Activated T-cell treated with anti-CD3 and anti-CD28 coated beads for 1 hour (primary cell): Measurements from ENCODE around the gene IRF1.
A peak's percentile ranks its signal among the peaks of the same experiment; 100 is the strongest.
"Not testable (repeated sequence)": the region's sequence is repeated elsewhere in the genome, so short reads cannot be mapped to it uniquely, and the experiment has no call there.

Experiments used
- DNase-seq: peaks from one replicate; pipeline ENCODE4 v3.0.0-alpha.2; 2020; ENCODE audit warnings: low read depth

IRF1 gene, protein sequence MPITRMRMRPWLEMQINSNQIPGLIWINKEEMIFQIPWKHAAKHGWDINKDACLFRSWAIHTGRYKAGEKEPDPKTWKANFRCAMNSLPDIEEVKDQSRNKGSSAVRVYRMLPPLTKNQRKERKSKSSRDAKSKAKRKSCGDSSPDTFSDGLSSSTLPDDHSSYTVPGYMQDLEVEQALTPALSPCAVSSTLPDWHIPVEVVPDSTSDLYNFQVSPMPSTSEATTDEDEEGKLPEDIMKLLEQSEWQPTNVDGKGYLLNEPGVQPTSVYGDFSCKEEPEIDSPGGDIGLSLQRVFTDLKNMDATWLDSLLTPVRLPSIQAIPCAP

DNA sequence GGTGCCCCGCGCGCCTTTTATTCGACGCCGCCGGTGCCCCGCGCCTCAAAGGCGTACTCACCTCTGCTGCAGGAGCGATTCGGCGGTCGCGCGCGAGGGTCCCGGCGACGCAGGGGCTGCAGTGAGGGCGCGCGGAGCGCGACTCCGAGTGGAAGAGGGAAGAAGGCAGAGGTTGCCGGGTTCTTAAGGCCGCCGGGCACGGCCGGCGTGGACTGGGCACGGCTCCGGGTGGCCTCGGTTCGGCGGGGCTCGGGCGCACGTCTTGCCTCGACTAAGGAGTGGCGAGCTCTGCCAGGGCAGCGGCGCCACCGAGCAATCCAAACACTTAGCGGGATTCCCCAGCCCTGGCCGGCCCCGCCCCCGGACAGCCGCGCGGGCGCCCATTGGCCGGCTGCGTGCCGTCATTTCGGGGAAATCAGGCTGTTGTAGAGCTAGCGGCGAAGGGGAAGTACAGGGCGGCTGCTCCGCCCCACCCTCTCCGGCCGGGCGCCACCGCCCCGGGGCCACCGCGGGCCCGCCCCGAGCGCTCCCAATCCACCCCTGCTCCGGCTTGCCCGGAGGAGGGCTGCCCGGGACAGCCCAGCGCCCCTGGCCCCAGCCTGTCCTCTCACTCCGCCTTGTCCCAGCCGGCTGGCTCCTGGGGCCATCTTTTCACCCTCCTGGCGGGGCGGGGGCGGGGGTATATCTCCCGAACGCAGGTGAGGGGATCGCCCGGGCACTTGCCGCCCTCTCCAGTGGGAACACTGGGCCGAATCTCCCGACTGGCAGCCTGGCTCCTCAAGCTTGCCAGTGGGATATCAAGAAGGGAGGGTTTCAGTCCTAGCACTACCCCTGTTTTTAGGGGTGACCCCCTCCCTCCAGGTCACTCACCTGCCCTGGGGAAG lies at the start of gene IRF1:
TSS of gene IRF1 (minus strand) at position 290 of the 884 bp plus-strand sequence. CDS start 1,295 bp downstream, outside the sequence.
- peak; percentile 96 for DNase-seq

DNA sequence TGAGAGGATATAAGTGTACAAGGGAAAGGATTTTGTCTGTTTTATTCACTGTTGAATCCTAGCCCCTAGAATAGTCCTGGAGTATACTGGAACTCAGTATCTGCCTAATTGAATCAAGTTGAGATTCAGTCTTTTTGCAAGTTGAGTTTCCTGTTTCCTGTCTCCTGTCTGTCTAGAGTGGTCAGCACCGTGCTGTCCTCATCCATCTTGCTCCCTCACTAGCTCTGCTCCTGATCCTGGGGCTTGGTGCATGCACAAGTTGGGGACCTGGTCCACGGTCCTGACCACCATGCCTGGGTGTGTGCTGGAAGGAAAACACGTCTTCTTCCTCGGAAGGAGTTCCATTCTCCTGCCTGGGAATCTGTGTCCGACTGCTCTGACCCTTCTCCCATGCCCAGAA lies 49.6 kb upstream of the IRF1 start:
- no peak for DNase-seq

DNA sequence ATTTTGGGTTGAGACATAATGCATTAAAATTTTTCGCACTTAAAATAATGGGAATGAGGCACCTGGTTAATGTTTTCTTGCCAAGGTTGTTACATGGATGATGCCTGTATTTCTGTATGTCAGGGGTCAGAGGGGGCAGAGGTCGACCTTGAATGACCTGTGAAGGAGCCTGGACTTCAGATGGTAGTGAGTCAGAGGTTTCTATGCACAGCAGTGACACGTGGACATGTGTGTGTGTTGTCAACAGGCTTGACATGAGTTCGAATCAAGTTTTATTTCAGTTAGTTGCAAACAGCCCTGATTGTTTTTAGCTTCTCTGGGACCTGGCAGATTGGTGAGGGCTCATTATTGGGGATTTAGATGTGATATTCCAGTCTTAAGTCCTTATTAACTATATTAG lies 49.1 kb upstream of the IRF1 start:
- no peak for DNase-seq

DNA sequence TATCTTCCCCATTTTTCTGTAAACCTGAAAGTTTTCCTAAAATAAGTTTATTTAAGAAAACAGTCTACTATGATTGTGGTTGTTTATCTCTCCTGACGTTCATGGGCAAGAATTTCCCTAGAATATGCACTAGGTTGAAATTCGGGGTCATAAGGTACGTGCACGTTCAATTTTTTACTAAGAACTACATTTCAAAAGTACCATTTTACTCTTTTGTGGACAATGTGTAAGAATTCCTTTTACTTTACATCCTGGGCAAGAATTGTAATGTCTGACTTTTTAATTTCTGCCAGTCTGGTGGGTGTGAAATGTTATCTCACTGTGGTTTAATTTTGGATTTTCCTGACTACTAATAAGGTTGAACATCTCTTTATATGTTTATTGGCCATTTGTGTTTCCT lies 40.4 kb upstream of the IRF1 start:
- no peak for DNase-seq

DNA sequence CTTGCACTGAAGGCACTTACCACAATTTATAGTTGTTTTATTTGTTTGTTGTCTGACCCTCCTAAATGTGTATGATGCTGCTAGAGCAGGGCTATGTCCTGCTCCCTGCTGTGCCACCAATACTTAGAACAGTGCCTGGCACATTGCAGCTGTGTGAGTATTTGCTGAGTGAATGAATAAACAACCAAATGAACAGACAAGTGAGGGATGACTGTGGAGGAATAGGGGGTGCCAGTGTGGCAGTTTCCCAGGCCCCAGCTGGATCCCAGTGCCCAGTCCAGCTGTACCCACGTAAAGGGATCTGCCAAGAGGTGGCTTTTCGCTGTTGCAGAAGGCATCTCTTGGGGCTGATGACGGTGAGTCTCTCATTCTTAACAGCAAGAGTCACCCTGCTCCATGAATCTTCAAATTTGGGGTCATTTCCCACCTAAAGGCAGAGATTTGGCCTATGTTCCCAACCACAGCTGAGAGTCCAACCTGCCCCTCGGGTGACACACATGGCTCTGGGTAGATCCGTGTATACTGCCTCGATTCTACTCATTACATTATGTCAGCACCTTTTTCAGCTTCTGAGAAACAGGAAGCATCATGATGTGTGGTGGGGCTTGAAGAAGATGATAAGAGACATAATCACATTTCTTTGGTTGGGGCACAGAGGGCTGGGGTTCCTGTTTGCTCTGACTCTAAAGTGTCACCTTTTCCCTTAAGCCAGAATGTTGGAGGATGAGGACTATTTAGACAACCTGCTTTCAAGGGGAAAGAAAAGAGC lies 38.5 kb upstream of the IRF1 start:
- DNase-seq: no peak

DNA sequence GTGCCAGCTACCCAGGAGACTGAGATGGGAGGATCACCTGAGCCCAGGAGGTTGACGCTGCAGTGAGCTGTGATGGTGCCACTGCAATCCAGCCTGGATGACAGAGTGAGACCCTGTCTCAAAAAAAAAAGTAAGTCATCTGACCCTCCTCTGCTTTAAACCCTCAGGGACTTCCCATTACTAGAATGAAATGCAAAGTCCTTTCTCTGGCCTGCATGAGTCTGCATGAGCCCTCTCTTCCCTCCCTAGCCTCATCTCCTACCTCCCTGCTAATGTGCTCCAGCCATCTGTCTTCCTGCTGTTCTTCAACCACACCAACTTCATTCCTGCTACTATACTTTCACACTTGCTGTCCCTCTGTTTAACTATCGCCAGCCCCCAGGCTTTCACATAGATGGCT lies 37.4 kb upstream of the IRF1 start:
- no peak for DNase-seq

DNA sequence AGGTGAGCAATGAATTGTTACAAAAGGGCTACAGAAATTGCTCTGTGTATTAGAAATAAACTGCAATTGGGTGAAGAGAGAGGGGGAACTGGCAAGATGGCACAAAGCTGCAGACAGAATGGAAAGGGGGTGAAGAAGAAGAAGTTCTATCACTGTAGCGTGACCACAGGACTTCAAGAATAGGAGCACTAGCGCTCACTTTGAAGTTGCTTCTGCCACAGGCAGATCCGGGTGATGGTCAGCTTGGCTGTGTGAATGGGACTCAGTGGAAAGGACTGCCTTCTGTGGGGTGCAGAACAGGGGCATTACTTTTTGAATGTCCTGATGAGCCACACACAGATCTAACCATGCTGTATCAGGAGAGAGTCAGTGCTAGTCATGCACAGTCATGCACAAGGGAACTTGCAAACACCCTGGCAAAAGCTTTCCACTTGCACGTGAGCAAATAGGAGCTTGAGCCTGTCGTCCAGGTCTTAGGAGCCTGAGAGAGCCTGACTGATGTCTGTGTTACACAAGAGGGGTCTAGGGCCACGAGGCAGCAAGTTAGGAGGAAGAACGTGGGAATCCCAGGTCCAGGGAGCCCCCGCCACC lies 36.5 kb upstream of the IRF1 start:
- DNase-seq: no peak

DNA sequence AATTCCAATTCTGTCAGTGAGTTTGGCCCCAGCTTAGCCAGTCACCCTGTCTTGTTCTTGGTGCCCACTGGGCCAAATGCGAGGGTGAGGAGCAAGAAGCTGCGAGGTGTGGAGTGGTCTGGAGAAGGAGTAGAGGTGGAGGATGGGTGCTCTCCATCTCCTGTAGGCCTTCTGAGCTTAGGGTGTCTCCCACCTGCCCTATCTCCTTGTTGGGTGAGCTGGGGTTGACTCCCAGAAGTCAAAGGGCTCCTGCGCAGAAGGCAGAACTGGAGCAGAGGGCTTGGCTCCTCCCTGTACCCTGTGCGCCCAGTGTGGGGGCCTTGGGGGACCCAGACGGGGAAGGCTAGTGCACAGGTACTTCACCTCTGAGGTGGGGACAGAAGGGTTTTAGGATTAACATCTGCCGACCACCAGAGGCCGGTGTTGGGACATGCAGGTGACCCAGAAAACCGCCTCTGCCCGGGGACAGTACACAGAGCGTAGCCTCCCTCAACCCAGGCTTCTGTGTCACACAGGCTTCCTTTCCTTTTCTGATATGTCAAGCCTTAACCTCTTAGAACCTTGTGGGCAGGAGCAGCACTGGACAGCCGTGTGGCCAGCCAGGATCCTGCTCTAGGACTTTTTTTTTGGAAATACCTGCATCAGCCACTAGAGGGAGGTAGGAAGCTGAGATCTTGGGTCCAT lies 35.9 kb upstream of the IRF1 start:
- DNase-seq: no peak

DNA sequence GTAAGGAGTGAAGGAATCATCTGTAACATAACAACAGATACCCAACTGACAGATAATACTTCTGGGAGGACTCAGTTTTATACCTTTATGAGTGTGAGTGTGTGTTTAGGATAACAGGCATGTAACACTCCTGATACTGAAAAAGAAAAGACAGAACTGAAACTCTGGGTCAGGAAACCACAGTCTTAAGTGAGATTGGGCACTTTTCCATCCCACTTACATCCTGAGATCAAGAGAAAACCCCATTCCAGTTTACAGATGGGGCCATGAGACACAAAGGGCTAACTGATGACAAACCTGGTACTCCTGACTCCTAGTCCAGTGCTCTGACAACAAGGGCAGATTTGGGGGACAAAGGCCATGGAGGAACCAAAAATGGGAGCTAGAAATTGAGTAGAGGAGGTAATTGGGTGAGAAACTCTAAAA lies 34.7 kb upstream of the IRF1 start:
- DNase-seq: no peak

DNA sequence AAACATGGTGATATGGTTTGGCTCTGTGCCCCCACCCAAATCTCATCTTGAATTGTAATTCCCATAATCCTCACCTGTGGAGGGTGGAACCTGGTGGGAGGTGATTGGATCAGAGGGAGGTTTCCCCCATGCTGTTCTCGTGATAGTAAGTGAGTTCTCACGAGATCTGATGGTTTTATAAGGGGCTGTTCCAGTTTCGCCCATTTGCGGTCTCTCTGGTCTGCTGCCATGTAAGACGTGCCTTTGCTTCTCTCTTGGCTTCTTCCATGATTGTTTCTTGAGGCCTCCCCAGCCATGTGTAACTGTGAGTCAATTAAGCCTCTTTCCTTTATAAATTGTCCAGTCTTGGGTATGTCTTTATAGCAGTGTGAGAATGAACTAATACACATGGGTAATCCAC lies 34.3 kb upstream of the IRF1 start:
- not testable (repeated sequence) for DNase-seq

DNA sequence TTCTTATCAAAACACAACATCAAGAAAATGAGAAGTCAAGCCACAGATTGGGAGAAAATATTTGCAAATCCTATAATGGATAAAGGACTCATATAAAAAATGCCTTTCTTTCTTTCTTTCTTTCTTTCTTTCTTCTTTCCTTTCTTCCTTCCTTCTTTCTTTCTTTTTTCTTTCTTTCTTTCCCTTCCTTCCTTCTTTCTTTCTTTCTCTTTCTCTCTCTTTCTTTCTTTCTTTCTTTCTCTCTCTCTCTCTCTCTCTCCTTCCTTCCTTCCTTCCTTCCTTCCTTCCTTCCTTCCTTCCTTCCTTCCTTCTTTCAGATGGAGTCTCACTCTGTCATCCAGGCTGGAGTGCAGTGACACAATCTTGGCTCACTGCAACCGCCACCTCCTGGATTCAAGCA lies 31.5 kb upstream of the IRF1 start:
- not testable (repeated sequence) for DNase-seq

DNA sequence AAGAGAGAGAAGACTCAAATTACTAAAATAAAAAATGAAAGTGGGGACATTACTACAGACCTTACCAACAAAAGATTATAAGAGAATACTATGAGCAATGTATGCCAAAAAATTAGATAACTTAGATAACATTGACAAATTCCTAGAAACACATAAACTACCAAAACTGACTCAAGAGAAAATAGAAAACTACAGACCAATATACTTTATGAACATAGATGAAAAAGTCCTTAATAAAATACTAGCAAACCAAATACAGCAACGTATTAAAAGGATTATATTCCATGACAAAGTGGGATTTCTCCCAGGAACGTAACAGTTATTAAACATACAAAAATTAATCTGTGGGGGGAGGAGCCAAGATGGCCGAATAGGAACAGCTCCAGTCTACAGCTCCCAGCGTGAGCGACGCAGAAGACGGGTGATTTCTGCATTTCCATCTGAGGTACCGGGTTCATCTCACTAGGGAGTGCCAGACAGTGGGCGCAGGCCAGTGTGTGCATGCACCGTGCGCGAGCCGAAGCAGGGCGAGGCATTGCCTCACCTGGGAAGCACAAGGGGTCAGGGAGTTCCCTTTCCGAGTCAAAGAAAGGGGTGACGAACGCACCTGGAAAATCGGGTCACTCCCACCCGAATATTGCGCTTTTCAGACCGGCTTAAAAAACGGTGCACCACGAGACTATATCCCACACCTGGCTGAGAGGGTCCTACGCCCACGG lies 23.2 kb upstream of the IRF1 start:
- not testable (repeated sequence) for DNase-seq

DNA sequence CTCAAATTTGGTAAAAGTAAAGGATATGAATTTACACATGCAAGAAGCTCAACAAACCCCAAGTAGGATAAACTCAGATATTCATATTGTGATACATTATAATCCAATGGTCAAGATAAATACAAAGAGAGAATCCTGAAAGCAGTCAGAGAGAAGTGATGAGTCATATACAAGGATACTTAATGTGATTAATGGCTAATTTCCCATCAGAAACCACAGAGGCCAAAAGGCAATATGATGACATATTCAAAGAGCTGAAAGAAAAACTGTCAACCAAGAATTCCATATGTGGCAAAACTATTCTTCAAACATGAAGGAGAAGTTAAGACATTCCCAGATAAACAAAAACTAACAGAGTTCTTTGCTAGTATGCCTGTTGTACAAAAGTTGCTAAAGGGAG lies 19.5 kb upstream of the IRF1 start:
- no peak for DNase-seq

DNA sequence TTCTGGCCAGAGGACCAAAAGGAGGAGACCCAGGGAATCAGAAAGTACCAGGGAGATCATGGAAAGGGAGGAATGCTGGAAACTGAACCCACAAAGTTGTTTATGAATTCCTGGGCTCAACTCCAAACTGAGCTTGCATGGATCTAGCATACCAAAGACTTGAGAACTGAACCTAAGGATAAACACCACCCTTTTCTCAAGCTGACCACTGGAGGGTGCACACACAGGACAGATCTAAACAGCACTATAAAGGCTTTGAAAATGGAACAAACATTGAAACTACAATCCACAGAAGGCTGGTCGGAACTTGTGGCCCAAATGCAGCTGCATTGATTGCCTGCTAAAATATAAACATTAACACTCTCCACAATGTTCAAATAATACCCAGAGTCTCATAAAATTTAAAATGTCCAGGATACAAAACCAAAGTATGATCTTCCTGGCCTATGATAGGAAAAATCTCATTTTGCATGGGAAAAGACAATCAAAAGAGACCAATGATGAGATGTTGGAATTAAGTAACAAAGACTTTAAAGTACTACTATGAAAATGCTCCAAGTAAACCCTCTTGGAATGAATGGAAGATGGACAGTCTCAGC lies 15.6 kb upstream of the IRF1 start:
- no peak for DNase-seq

DNA sequence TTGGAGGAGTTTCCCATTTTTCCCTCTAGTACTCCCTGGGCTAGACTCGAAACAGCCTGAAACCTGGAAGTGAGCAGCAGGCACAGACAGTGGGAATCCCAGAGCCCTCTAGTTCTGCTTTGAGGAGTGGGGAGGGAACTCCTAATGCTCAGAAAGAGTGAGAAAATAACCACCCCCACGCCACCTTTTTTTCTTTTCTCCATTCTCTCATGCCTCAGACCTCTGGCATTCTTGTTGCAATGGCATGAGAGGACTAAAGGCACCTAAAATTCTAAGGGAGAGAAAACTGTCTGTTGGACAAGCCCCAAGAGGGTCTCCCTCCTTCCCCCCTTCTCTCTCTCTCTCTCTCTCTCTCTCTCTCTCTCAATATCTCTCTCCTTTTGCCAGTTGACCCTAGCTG lies 15.1 kb upstream of the IRF1 start:
- DNase-seq: no peak

DNA sequence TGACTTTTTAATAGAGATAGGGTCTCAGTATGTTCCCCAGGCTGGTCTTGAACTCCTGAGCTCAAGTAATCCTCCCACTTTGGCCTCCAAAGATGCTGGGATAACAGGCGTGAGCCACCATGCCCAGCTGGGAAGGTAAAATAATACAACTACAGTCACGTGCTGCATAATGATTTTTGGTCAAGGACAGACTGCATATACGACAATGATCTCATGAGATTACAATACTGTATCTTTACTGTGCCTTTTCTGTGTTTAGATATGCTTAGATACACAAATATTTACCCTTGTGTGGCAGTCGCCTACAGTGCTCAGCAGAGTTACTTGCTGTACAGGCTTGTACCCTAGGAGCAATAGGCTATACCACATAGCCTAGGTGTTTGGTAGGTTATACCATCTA lies 14.2 kb upstream of the IRF1 start:
- no peak for DNase-seq

DNA sequence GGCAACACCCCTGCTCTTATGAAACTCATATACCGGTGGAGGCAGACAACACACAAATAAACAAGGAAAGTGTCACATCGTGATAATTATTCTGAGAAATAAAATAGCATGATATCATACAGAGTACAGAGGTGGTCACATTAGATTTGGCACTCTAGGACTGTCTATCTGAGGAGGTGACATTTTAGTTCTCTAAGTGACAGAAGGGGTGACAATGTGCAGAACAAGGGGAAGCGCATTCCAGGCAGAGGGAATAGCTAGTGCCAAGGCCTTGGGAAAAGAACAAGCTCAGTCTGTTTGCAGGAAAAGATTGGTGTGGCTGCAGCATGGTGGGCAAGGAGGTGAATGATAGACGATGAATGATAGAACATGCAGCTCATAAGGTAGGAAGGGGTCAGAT lies 12.7 kb upstream of the IRF1 start:
- no peak for DNase-seq

DNA sequence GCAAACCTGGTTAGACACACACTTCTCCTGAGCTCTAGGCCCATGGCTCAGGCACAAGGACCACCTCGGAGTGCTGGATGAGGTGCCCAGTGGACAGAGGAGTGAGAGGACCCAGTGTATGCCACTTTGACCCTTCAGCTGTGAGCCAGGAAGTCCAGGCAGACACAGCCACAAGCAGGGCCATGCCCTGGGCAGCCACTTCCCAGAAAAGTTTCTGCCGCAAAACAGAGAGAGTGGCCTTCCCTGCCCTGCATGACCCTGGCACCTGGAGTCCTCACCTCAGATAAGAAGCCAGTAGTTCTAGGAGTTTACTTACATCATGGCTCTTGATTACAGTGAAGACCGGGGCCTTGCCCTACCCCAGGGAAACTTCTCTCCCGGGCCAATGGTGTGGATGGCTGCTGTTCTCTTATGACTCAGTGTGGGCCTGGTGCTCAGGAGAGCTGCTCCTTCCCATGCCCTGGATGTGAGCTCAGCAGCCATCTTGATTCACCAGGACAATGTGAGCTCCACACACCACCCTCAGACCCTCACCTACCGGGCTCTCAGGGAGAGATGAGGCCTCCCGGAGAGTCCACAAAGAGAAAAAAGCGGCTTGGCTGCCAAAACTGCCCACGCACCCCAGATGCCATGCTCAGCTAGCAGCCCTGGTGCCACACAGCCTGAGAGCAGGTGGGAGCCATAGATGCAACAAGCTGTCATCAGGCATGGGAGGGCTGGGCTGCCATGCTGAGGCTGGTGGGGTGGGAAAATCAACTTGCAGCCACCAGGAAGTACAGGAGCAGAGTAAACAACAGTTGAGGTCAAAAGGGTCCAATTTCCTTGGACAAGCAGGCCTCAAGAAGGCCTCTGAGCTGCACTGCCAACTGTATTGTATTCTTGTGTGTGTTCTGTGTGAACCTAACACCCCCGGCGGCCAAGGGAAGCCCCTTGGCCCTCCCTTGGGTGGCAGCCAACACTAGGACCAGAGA lies 11.7 kb upstream of the IRF1 start:
- DNase-seq: no peak

DNA sequence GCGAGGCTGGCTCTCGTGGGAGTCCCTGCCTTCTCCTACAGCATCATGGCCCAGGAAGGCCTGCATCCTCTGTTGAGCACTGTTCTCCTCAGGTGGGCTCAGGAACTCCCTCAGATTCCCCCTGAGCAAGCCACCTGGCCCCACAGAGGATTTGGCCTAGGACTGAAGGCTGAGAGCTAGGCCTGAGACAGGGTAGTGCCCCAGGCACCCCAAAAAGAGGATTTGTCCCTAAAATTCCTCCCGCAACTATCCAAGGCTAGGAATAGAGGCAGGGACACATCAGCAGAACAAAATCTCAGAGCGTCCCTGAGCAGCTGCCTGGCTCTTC lies 11.0 kb upstream of the IRF1 start:
- no peak for DNase-seq
